Loucy (cell line): ENCODE data around the gene NFATC1.

Experiments
- H2AFZ ChIP-seq: fragments of 200-600 bp; sonication (generic); 2 replicates; pipeline ENCODE4 v1.6.0; 2016; ENCODE audit warnings: antibody characterized with exemption, mild to moderate bottlenecking, low read length, moderate library complexity
- H3F3A ChIP-seq: fragments of 200-600 bp; 2 replicates; pipeline ENCODE4 v1.6.0; 2016; ENCODE audit warnings: antibody characterized with exemption, low read depth, mild to moderate bottlenecking
- H3K27me3 ChIP-seq: fragments of 200-600 bp; sonication (generic); 2 replicates; pipeline ENCODE4 v1.6.1; 2014; ENCODE audit warnings: low read length, mild to moderate bottlenecking; ENCODE audit not compliant: insufficient read depth, poor library complexity, severe bottlenecking
- H3K36me3 ChIP-seq: fragments of 200-600 bp; sonication (generic); 2 replicates; pipeline ENCODE4 v1.6.1; 2016; ENCODE audit warnings: low read length; ENCODE audit not compliant: insufficient read depth
- H3K4me1 ChIP-seq: fragments of 200-600 bp; sonication (generic); 2 replicates; pipeline ENCODE4 v1.5.1; 2014; ENCODE audit warnings: low read length, mild to moderate bottlenecking; ENCODE audit not compliant: insufficient read depth, poor library complexity, severe bottlenecking
- H3K4me2 ChIP-seq: fragments of 200-600 bp; sonication (generic); 2 replicates; pipeline ENCODE4 v1.6.0; 2014; ENCODE audit warnings: antibody characterized with exemption, low read length, low read depth, mild to moderate bottlenecking; ENCODE audit not compliant: poor library complexity, severe bottlenecking
- H3K4me3 ChIP-seq: fragments of 200-600 bp; sonication (generic); 2 replicates; pipeline ENCODE4 v1.5.1; 2014; ENCODE audit warnings: low read length, mild to moderate bottlenecking, mixed read lengths; ENCODE audit not compliant: poor library complexity, severe bottlenecking
- H3K79me2 ChIP-seq: fragments of 200-600 bp; sonication (generic); 2 replicates; pipeline ENCODE4 v1.6.1; 2014; ENCODE audit warnings: low read length; ENCODE audit not compliant: insufficient read depth
- H3K9ac ChIP-seq: fragments of 200-600 bp; sonication (generic); 2 replicates; pipeline ENCODE4 v1.6.0; 2014; ENCODE audit warnings: mild to moderate bottlenecking, low read depth, low read length, moderate library complexity; ENCODE audit not compliant: poor library complexity, severe bottlenecking
- H3K9me2 ChIP-seq: fragments of 200-600 bp; sonication (generic); replicated peaks from 2 replicates; pipeline ENCODE4 v1.6.1; 2016; ENCODE audit warnings: low read depth, low read length, mixed read lengths
- H3K9me3 ChIP-seq: fragments of 200-600 bp; sonication (generic); 2 replicates; pipeline ENCODE4 v1.6.1; 2014; ENCODE audit warnings: mild to moderate bottlenecking, antibody characterized with exemption, low read length, low read depth; ENCODE audit not compliant: insufficient read depth
- H4K20me1 ChIP-seq: fragments of 200-600 bp; sonication (generic); 2 replicates; pipeline ENCODE4 v1.6.0; 2014; ENCODE audit warnings: antibody characterized with exemption, low read length, mild to moderate bottlenecking; ENCODE audit not compliant: insufficient read depth, poor library complexity, severe bottlenecking
- CTCF ChIP-seq: fragments of 200-600 bp; sonication (generic); conservative IDR thresholded peaks from 2 replicates; pipeline ENCODE4 v1.5.1; 2014; ENCODE audit warnings: mild to moderate bottlenecking, antibody characterized with exemption, low read length
- EZH2phosphoT487 ChIP-seq: fragments of 200-600 bp; IDR thresholded peaks from 2 replicates; pipeline ENCODE4 v1.6.1; 2018; ENCODE audit warnings: antibody characterized with exemption, mild to moderate bottlenecking, moderate library complexity, borderline replicate concordance

The NFATC1 gene

GRCh38 chr18:79438089-79438897 lies 42.6 kb downstream of the NFATC1 start:
- Histone ChIP-seq H3K9me2 (no peaks in the 10 kb centered on the region), H3K27me3 (no peaks in the 10 kb centered on the region), H3K9me3 (no peaks in the 10 kb centered on the region), H2AFZ (no peak overlapping the region), H3K4me2 (no peak overlapping the region), H3K9ac (no peak overlapping the region), H3K79me2 (peaks cover 3% of the 10 kb centered on the region; the same call in 1 of the 2 replicates), H3F3A (no peaks in the 10 kb centered on the region), H4K20me1 (no peaks in the 10 kb centered on the region), H3K4me3 (no peak overlapping the region), H3K4me1 (peaks cover 8% of the 10 kb centered on the region), H3K36me3 (peaks cover 17% of the 10 kb centered on the region; the same call in 1 of the 2 replicates)
- TF ChIP-seq EZH2phosphoT487 (no peak), CTCF (no peak)

GRCh38 chr18:79438898-79439627 lies 43.3 kb downstream of the NFATC1 start:
- no peaks in the 10 kb centered on the region for H3K9me2 ChIP-seq
- no peak overlapping the region for H3K4me3 ChIP-seq
- peaks cover 13% of the 10 kb centered on the region; the same call in 1 of the 2 replicates for H3K36me3 ChIP-seq
- H3F3A ChIP-seq: no peaks in the 10 kb centered on the region
- peaks cover 7% of the 10 kb centered on the region; the same call in 1 of the 2 replicates for H3K79me2 ChIP-seq
- H3K4me1 ChIP-seq: peaks cover 8% of the 10 kb centered on the region
- TF ChIP-seq CTCF (no peak), EZH2phosphoT487 (no peak)
- H3K9me3 ChIP-seq: no peaks in the 10 kb centered on the region
- H3K27me3 ChIP-seq: no peaks in the 10 kb centered on the region
- H2AFZ ChIP-seq: no peak overlapping the region
- no peaks in the 10 kb centered on the region for H4K20me1 ChIP-seq
- H3K9ac ChIP-seq: no peak overlapping the region
- H3K4me2 ChIP-seq: no peak overlapping the region

- Histone ChIP-seq H3K4me3 (no peak overlapping the region), H3K27me3 (no peaks in the 10 kb centered on the region), H4K20me1 (no peaks in the 10 kb centered on the region), H3K4me2 (no peak overlapping the region), H3F3A (no peaks in the 10 kb centered on the region), H3K4me1 (peaks cover 8% of the 10 kb centered on the region), H3K9me2 (no peaks in the 10 kb centered on the region), H3K36me3 (peaks cover 7% of the 10 kb centered on the region; the same call in 1 of the 2 replicates), H3K9me3 (no peaks in the 10 kb centered on the region), H2AFZ (no peak overlapping the region), H3K79me2 (peaks cover 7% of the 10 kb centered on the region; the same call in 1 of the 2 replicates), H3K9ac (no peak overlapping the region)
- TF ChIP-seq CTCF (no peak), EZH2phosphoT487 (no peak)
These were observed 43.9 kb downstream of the NFATC1 start for GRCh38 chr18:79439628-79440023.
